B cell (primary cell): ENCODE results near the gene IRF1. TPM values are rescaled to one million over a fixed set of nuclear protein-coding genes. Genes with fewer than 3 reads are reported as not detected.
A peak's percentile ranks its signal among the peaks of the same experiment; 100 is the strongest.

Source experiments
- ATAC-seq: fragments of 200-7000 bp; cut with Tn5 transposase; one replicate; pipeline ENCODE4 v1.10.0; 2021; ENCODE audit warnings: low read depth, mild to moderate bottlenecking, moderate number of reproducible peaks, moderate library complexity
- CTCF ChIA-PET: fragments of 350-600 bp; sonication (Branson Sonifier 250); formaldehyde crosslinking; loops from one replicate; lab custom pipeline; 2021; ENCODE audit warnings: antibody characterized with exemption, inconsistent platforms; lab: Charles Lee
- POLR2A ChIA-PET: fragments of 350-600 bp; sonication (Branson Sonifier 250); formaldehyde crosslinking; loops from one replicate; lab custom pipeline; 2021; ENCODE audit warnings: antibody characterized with exemption; lab: Charles Lee
- DNase-seq: peaks from one replicate; pipeline ENCODE4 v3.0.0; 2013
- H2AFZ ChIP-seq: 2 replicates; pipeline ENCODE4 v1.6.1; 2012; ENCODE audit warnings: mild to moderate bottlenecking, low read depth, low read length; ENCODE audit not compliant: insufficient read depth, poor library complexity, severe bottlenecking
- H3K27ac ChIP-seq, 2 donors: 1 replicate in 1 of 2; 2 replicates in 1 of 2; pipeline ENCODE4 v1.5.1; 2012 to 2013; ENCODE audit warnings: low read length in 2 of 2, mild to moderate bottlenecking in 2 of 2, moderate library complexity in 1 of 2
- H3K27me3 ChIP-seq, 4 experiments: fragments of 200-600 bp in 1 of 4; sonication (generic) in 1 of 4; replicated peaks in 1 of 4; 1 replicate in 2 of 4; 2 replicates in 2 of 4; pipeline versions ENCODE4 v1.6.1 to v1.7.0; 2013 to 2016; ENCODE audit warnings: low read length in 3 of 4, mild to moderate bottlenecking in 2 of 4, mixed read lengths in 1 of 4, moderate library complexity in 1 of 4; ENCODE audit not compliant: insufficient read depth in 4 of 4, control insufficient read depth in 3 of 4; ENCODE audit errors: control extremely low read depth in 1 of 4
- H3K36me3 ChIP-seq, 2 experiments: replicated peaks in 1 of 2; 1 replicate in 1 of 2; 2 replicates in 1 of 2; pipeline versions ENCODE4 v1.6.1 to v1.7.1; 2013; ENCODE audit warnings: low read length in 1 of 2; ENCODE audit not compliant: insufficient read depth in 2 of 2, control insufficient read depth in 1 of 2; ENCODE audit errors: control extremely low read depth in 1 of 2, extremely low read depth in 1 of 2
- H3K4me1 ChIP-seq, 2 donors: fragments of 200-600 bp in 1 of 2; sonication (generic) in 1 of 2; 1 replicate in 1 of 2; 2 replicates in 1 of 2; pipeline versions ENCODE4 v1.5.1 to v1.6.1; 2013 to 2017; ENCODE audit warnings: low read length in 2 of 2; ENCODE audit not compliant: control insufficient read depth in 2 of 2, insufficient read depth in 2 of 2
- H3K4me2 ChIP-seq: replicated peaks from 2 replicates; pipeline ENCODE3; 2012; ENCODE audit warnings: mild to moderate bottlenecking, low read depth, low read length; ENCODE audit not compliant: poor library complexity, severe bottlenecking
- H3K4me3 ChIP-seq, 5 experiments: fragments of 200-600 bp in 1 of 5; sonication (generic) in 1 of 5; 1 replicate in 3 of 5; 2 replicates in 2 of 5; pipeline versions ENCODE4 v1.5.1 to v1.7.0; 2011 to 2016; ENCODE audit warnings: low read length in 4 of 5, mild to moderate bottlenecking in 4 of 5, low read depth in 2 of 5, control low read depth in 1 of 5, moderate library complexity in 1 of 5; ENCODE audit not compliant: insufficient read depth in 1 of 5; ENCODE audit errors: control extremely low read depth in 1 of 5, extremely low read depth in 1 of 5
- H3K79me2 ChIP-seq: fragments of 200-600 bp; sonication (generic); one replicate; pipeline ENCODE4 v1.6.0; 2016; ENCODE audit warnings: low read length; ENCODE audit not compliant: control insufficient read depth, insufficient read depth
- H3K9ac ChIP-seq: fragments of 200-600 bp; sonication (generic); 2 replicates; pipeline ENCODE4 v1.6.1; 2017; ENCODE audit warnings: mild to moderate bottlenecking, low read length, moderate library complexity
- H3K9me3 ChIP-seq, 3 donors: one replicate each; pipeline versions ENCODE4 v1.6.1 to v1.7.1; 2013; ENCODE audit warnings: low read length in 2 of 3; ENCODE audit not compliant: control insufficient read depth in 2 of 3, insufficient read depth in 1 of 3; ENCODE audit errors: control extremely low read depth in 1 of 3
- H4K20me1 ChIP-seq: 2 replicates; pipeline ENCODE4 v1.6.0; 2012; ENCODE audit warnings: mild to moderate bottlenecking, low read length; ENCODE audit not compliant: insufficient read depth, control insufficient read depth, poor library complexity, severe bottlenecking
- H3K27ac Mint-ChIP-seq: one replicate; pipeline ENCODE4 v1.8.0; 2021; ENCODE audit warnings: mixed read lengths
- H3K27me3 Mint-ChIP-seq: one replicate; pipeline ENCODE4 v1.8.0; 2021; ENCODE audit warnings: mixed read lengths
- H3K4me1 Mint-ChIP-seq: one replicate; pipeline ENCODE4 v1.8.0; 2021; ENCODE audit warnings: mixed read lengths
- H3K4me3 Mint-ChIP-seq: one replicate; pipeline ENCODE4 v1.8.0; 2021; ENCODE audit warnings: mixed read lengths
- H3K9me3 Mint-ChIP-seq: one replicate; pipeline ENCODE4 v1.8.0; 2022; ENCODE audit warnings: mixed read lengths; ENCODE audit not compliant: insufficient read depth
- CTCF ChIP-seq: fragments of 200-600 bp; IDR thresholded peaks from one replicate; pipeline ENCODE4 v1.8.0; 2022; ENCODE audit warnings: antibody characterized with exemption, mild to moderate bottlenecking
- EZH2 ChIP-seq: IDR thresholded peaks from 2 replicates; pipeline ENCODE4 v1.6.1; 2012; ENCODE audit warnings: borderline replicate concordance, low read depth, mild to moderate bottlenecking, moderate library complexity, low read length; ENCODE audit not compliant: insufficient read depth, poor library complexity, severe bottlenecking
- WGBS: methylation state at CpG from one replicate; pipeline ENCODE4 v1.1.5; 2013; ENCODE audit warnings: missing lambda C conversion rate; ENCODE audit not compliant: insufficient coverage; 5-methylcytosine and 5-hydroxymethylcytosine counted together
- intact Hi-C: fragments of 100-400 bp; cut with micrococcal nuclease; formaldehyde crosslinking; loops from one replicate; pipeline ENCODE4 v1.10.0; 2022
- polyA plus RNA-seq: library from polyadenylated mRNA; depleted of rRNA; stranded (reverse); fragments of >200 nt; gene quantifications from 2 replicates; pipeline ENCODE4 v1.2.3, GENCODE V29; 2012
- total RNA-seq, 2 donors: library from RNA; stranded (reverse); fragments of 120-200 nt in 1 of 2; gene quantifications; 1 replicate in 1 of 2; 2 replicates in 1 of 2; pipeline versions ENCODE4 v1.2.3 to v1.2.4, GENCODE V29; 2013 to 2022

Gene IRF1
- total and polyA plus RNA-seq, 2 donors (not counting 1 experiment from before 2014, with no cell fraction given): 173 to 306 TPM

GRCh38 chr5:132460846-132461568, 29.6 kb downstream of the IRF1 start:
- intact Hi-C loops: no loop called here
- TF ChIP-seq CTCF (no peak), EZH2 (no peak)
- Mint-ChIP-seq H3K9me3 (no peaks in the 10 kb centered on the region), H3K27ac (peak overlapping the region; percentile 99), H3K27me3 (no peaks in the 10 kb centered on the region), H3K4me3 (peak overlapping the region; percentile 51), H3K4me1 (peaks cover 94% of the 10 kb centered on the region)
- DNase-seq (no peak), ATAC-seq (no peak)
- Histone ChIP-seq H3K4me1 (peaks cover 85 to 87% of the 10 kb centered on the region in 2 donors), H3K4me2 (peak overlapping the region; percentile 73), H3K27ac (no peak overlapping the region), H3K9me3 (no peaks in the 10 kb centered on the region), H3K9ac (no peak overlapping the region), H4K20me1 (no peaks in the 10 kb centered on the region), H3K79me2 (peaks cover 61% of the 10 kb centered on the region), H3K36me3 (peaks cover 0 to 15% of the 10 kb centered on the region in 2 experiments), H3K27me3 (no peaks in the 10 kb centered on the region), H2AFZ (no peak overlapping the region), H3K4me3 (no peak overlapping the region)
- WGBS: 57% methylated on average over 3 of the region's 5 CpGs
- CTCF ChIA-PET: interaction anchor here (0.6 to 8.0 kb wide), 3 partner anchors 8 to 50 kb away, joined by 3 to 128 read pairs (median 46); no protein-coding TSS in a partner anchor
- POLR2A ChIA-PET: interaction anchor here (1.7 kb wide), 1 partner anchor 41 kb away, joined by 4 read pairs; no protein-coding TSS in a partner anchor
